Vein endothelial cell (primary cell): ENCODE results near the gene RPL26. TPM values are rescaled to one million over a fixed set of nuclear protein-coding genes. Genes with fewer than 3 reads are reported as not detected.

Experiments
- small RNA-seq: library from RNA; depleted of rRNA; stranded (forward); fragments of <200 nt; gene quantifications from one replicate; pipeline ENCODE3, GENCODE V24; 2012
- total RNA-seq: library from RNA; depleted of rRNA; stranded (reverse); fragments of >200 nt; gene quantifications from 2 replicates; pipeline ENCODE4 v1.2.3, GENCODE V29; 2012

RPL26 gene
- 3,164 and 3,604 TPM in 2 replicates for total RNA-seq

GRCh38 chr17:8383143-8383822 is at the start of gene RPL26:
Gene RPL26 (minus strand): TSS chr17:8383193. CDS start chr17:8382310, 883 bp downstream.

GRCh38 chr17:8397636-8398035 is 14.6 kb upstream of the RPL26 start, which contains the start of gene RNF222:
Gene RNF222 (minus strand): TSS chr17:8397827. CDS start chr17:8393461, 4,366 bp downstream.

GRCh38 chr17:8376271-8377067 is 6.5 kb downstream of the RPL26 start, which contains the start of gene KRABD2:
Gene KRABD2 (minus strand): TSS chr17:8376704.

GRCh38 chr17:8339540-8339939 is 43.5 kb downstream of the RPL26 start, which contains the start of gene ODF4:
Gene ODF4 (plus strand): TSS chr17:8339840. CDS start chr17:8340052, 212 bp downstream.

Small RNAs within 50 kb of the gene (small RNA-seq; reads per million reads assigned to genes)
- gene RF00265, result not detected

Other genes with a start within 250 kb of the RPL26 start
- gene PER1, start 230.8 kb downstream of the RPL26 start, total RNA-seq, result 9.9 and 12.1 TPM in 2 replicates
- gene VAMP2, start 220.2 kb downstream of the RPL26 start, total RNA-seq, result 5.5 and 5.6 TPM in 2 replicates
- 17.7 and 19.6 TPM in 2 replicates for gene TMEM107, start 206.8 kb downstream of the RPL26 start, total RNA-seq
- 10.8 and 11.3 TPM in 2 replicates for gene BORCS6, start 193.0 kb downstream of the RPL26 start, total RNA-seq
- 17.6 and 26.1 TPM in 2 replicates for gene AURKB, start 172.6 kb downstream of the RPL26 start, total RNA-seq
- gene CTC1, start 135.1 kb downstream of the RPL26 start, total RNA-seq, result 16.0 and 17.5 TPM in 2 replicates
- gene PFAS, start 133.9 kb downstream of the RPL26 start, total RNA-seq, result 49.6 and 50.2 TPM in 2 replicates
- gene RANGRF, start 94.5 kb downstream of the RPL26 start, total RNA-seq, result 11.2 and 11.8 TPM in 2 replicates
- 0.67 and 0.98 TPM in 2 replicates for gene SLC25A35, start 87.8 kb downstream of the RPL26 start, total RNA-seq
- gene ARHGEF15, start 73.0 kb downstream of the RPL26 start, total RNA-seq, result 38.0 and 42.1 TPM in 2 replicates
- gene ODF4, start 43.4 kb downstream of the RPL26 start, total RNA-seq, result not detected in 2 replicates
- gene RNF222, start 14.6 kb upstream of the RPL26 start, total RNA-seq, result not detected in 2 replicates
- gene NDEL1, start 52.7 kb upstream of the RPL26 start, total RNA-seq, result 57.5 and 62.9 TPM in 2 replicates
- 70.9 and 87.5 TPM in 2 replicates for gene MYH10, start 247.5 kb upstream of the RPL26 start, total RNA-seq